BJ (cell line): ENCODE data around the gene KIF26B. TPM values are rescaled to one million over a fixed set of nuclear protein-coding genes. Genes with fewer than 3 reads are reported as not detected.

Experiments
- CTCF ChIA-PET: fragments of 350-600 bp; formaldehyde crosslinking; extraction: SDS; loops from one replicate; lab custom pipeline; 2021; ENCODE audit warnings: antibody characterized with exemption, inconsistent platforms; lab: Yijun Ruan, JAX
- POLR2A ChIA-PET: fragments of 300-600 bp; sonication (Branson Sonifier 250); formaldehyde crosslinking; extraction: SDS; loops from one replicate; lab custom pipeline; 2021; ENCODE audit warnings: antibody characterized with exemption; lab: Charles Lee
- DNase-seq: peaks from one replicate; pipeline ENCODE4 v3.0.0-alpha.2; 2011; ENCODE audit warnings: low read depth
- H3K27me3 ChIP-seq: 2 replicates; pipeline ENCODE4 v1.6.0; 2011; ENCODE audit warnings: low read length; ENCODE audit not compliant: control insufficient read depth, insufficient read depth
- H3K36me3 ChIP-seq: 2 replicates; pipeline ENCODE4 v1.5.1; 2011; ENCODE audit warnings: low read length; ENCODE audit not compliant: control insufficient read depth, insufficient read depth
- H3K4me3 ChIP-seq: 2 replicates; pipeline ENCODE4 v1.5.1; 2011; ENCODE audit warnings: low read depth, mild to moderate bottlenecking, control low read depth, low read length
- CTCF ChIP-seq: IDR thresholded peaks from 2 replicates; pipeline ENCODE4 v1.5.1; 2011; ENCODE audit warnings: low read depth, mild to moderate bottlenecking, control low read depth, inconsistent platforms, low read length, moderate library complexity; ENCODE audit not compliant: insufficient read depth
- polyA plus RNA-seq: library from polyadenylated mRNA; depleted of rRNA; stranded (reverse); fragments of >200 nt; gene quantifications from 2 replicates; pipeline ENCODE4 v1.2.3, GENCODE V29; 2011

The KIF26B gene
- polyA plus RNA-seq, 1 experiment: 2.8 TPM

- Histone ChIP-seq H3K36me3 (no peaks in the 10 kb centered on the region), H3K4me3 (no peak overlapping the region), H3K27me3 (peaks cover 5% of the 10 kb centered on the region)
- TF ChIP-seq CTCF: no peak
- POLR2A ChIA-PET: no interaction called here
- DNase-seq: no peak
- CTCF ChIA-PET: no interaction called here
These were observed 10.9 kb upstream of the KIF26B start for GRCh38 chr1:245143849-245144248.

GRCh38 chr1:245148069-245148468, 6.7 kb upstream of the KIF26B start:
- H3K4me3 ChIP-seq: no peak overlapping the region
- ChIA-PET CTCF (interaction anchor here (1.1 kb wide), 1 partner anchor 1133 kb away, joined by 3 read pairs; no protein-coding TSS in a partner anchor), POLR2A (no interaction called here)
- H3K36me3 ChIP-seq: no peaks in the 10 kb centered on the region
- no peak for TF ChIP-seq CTCF
- DNase-seq: no peak
- peaks cover 8% of the 10 kb centered on the region for H3K27me3 ChIP-seq

- Histone ChIP-seq H3K4me3 (no peak overlapping the region), H3K27me3 (peaks cover 8% of the 10 kb centered on the region), H3K36me3 (no peaks in the 10 kb centered on the region)
- CTCF ChIA-PET: interaction anchor here (1.1 to 1.3 kb wide), 2 partner anchors 69 to 855 kb away, joined by 4 to 6 read pairs; no protein-coding TSS in a partner anchor
- no peak for DNase-seq
- no peak for TF ChIP-seq CTCF
- POLR2A ChIA-PET: no interaction called here
These were observed 5.9 kb upstream of the KIF26B start for GRCh38 chr1:245148861-245149260.

GRCh38 chr1:245153081-245153551, 1.7 kb upstream of the KIF26B start:
- Histone ChIP-seq H3K27me3 (peaks cover 5% of the 10 kb centered on the region), H3K4me3 (peak overlapping the region; percentile 82), H3K36me3 (no peaks in the 10 kb centered on the region)
- CTCF ChIA-PET: interaction anchor here (0.6 to 5.3 kb wide), 55 partner anchors 11 to 1571 kb away, joined by 3 to 58 read pairs (median 4); partner anchors contain the start of gene SCCPDH
- POLR2A ChIA-PET: no interaction called here
- TF ChIP-seq CTCF: peak; percentile 72
- no peak for DNase-seq

GRCh38 chr1:245153552-245154428, 995 bp upstream of the KIF26B start:
- POLR2A ChIA-PET: no interaction called here
- no peak for DNase-seq
- peaks cover 3% of the 10 kb centered on the region; the same call in 1 of the 2 replicates for H3K27me3 ChIP-seq

More at GRCh38 chr1:245153552-245154428, 995 bp upstream of the KIF26B start:
- CTCF ChIA-PET: interaction anchor here (0.6 to 5.3 kb wide), 55 partner anchors 12 to 1571 kb away, joined by 3 to 58 read pairs (median 4); partner anchors contain the start of gene SCCPDH
- no peak for TF ChIP-seq CTCF
- Histone ChIP-seq H3K4me3 (peak overlapping the region; percentile 82), H3K36me3 (peaks cover 2% of the 10 kb centered on the region; the same call in 1 of the 2 replicates)
